NOMO-1 treated with dmso at 0.1 percent for 144 hours (cell line): ENCODE measurements around the gene USH2A.

Source experiments
- DNase-seq: peaks from one replicate; lab custom pipeline; 2025; ENCODE audit not compliant: unreplicated experiment; lab: John Stamatoyannopoulos, UW

Gene USH2A

DNA sequence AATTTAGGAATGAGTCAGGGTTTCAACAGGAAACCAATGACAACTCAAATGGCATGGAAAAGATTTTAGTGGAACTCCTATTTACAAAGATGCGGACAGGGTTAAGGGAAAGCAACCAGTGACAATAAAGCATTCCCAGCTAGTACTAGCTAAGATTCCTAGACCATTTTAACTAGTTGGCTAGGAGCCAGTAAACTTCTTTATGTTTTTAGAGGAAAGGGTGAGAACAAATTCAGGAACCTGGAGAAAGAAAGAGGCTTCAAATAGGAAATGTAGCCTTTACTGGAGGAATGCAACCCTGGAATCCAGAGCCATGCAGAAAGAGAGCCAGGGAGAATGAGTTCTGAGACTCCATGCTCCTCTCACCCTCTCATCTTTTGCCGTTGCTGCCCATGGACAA lies 439.6 kb downstream of the USH2A start:
- no peak for DNase-seq

DNA sequence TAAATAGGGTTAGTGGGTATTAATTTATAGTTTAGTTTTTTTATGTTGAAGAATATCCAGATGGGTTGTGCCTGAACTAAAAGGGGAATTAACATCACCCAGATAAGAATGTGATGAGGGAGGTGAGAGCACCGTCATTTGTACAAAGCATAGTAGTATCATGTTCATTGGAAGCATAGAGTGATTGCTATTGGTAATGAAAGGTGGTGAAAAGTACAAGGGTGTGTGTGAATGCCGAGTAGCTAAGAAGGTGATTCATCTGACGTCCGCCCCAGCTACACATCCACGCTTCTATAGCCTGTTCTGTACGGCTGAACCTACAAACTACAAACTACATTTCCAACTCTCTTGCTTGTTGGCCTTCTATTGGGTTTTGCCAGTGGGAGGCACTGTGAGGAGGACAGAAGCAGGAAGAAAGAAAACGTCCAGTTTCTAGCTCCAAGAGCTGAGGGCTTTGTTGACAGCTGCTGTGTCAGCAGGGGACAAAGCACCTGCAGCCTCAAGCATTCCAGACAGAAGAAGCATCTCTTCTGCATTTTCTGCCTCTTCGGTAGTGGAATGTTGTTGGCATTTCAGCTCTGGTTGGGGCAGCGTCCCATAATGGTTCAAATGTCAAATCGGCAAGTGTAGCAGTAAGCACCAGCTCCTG lies 451.3 kb downstream of the USH2A start:
- no peak for DNase-seq

DNA sequence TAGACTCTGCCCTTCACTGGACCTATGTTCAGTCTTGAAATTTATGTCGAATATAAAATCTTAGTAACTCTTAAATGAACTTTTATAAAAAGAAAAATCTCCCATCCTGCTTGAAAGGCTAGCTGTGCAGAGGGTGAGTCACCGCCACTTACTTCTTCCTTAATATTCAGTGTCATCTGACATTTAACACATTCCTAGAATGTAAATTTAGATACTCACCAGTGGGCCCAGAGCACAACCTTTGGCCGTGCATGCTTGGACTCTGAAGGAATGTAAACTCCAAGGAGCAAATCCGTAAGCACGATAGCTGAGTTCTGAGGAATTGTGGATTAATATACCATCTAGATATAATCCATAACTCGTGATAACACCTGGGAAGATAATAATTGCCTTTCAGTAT lies 452.8 kb downstream of the USH2A start:
- no peak for DNase-seq

DNA sequence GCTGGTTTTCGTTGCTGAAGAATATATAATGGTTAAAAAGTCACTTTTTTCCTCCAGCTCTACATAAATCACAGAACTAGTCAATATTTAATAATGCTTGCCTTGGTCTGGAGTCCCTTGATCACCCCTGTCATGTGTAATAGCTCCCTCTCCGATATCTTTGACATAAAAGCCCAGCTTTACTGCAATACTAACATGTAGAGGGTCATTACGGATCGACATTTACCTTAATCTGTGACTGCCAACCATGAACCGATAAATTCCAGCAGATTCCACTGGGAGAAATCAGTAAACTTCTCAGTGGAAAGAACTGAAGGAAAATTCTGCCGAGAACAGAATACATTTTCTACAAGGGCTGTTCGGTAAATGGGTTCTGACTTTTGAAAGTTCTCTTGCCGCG lies 459.6 kb downstream of the USH2A start:
- DNase-seq, result no peak

DNA sequence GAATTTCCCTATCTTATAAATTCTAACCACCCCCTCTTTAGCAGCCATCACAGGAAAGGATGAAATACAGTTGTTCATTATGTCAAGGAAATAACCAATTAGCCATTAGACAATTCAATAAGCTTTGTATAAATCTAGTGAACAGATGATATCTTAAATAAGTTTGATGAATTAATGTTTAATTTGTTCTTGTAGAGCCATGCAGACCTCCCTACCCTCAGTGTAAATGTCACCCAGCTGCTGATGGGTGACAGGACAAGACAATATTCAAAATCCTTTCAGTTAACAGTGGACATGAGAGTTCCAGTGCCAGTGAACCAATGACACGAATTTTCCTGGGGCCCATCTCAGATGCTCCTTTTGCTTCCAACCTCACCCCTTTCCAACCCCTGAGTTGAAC lies 460.2 kb downstream of the USH2A start:
- DNase-seq, result no peak

DNA sequence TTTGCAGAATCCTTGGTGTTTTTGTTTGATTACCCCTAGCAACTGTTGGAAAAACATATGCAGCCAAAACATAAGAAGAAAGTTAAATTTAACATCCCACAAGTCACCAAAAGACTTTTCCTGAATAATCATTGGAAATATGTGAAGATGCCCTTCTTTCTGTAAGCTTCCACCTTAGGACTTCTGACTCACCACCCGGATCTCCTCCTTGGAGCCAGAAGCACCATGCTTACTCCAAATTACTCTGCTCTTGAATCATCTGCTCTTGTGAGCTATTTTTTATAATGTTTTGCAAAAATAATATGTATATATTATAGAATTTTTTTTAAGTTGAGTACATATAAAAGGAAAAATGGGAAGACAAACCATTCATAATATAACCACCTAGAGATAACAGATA lies 464.4 kb downstream of the USH2A start:
- DNase-seq, result no peak

DNA sequence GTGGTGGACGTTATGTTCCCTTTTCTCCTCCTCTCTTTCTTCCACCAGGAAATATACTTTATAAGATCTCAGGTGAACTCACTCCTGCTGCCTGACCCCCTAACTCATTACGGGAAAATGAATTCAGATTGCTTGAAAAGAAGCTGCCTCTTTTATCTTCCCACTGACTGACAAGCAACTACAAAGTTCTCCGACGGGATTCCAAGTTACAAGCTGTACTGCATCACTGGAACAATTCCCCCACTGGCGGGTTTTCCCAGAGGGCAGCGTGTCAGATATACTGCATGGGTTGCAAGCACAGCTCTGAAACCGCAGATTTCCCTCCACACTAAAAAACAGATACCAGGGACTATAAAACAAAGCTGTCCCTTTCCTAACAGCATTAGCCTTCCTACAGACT lies 465.6 kb downstream of the USH2A start:
- no peak for DNase-seq

DNA sequence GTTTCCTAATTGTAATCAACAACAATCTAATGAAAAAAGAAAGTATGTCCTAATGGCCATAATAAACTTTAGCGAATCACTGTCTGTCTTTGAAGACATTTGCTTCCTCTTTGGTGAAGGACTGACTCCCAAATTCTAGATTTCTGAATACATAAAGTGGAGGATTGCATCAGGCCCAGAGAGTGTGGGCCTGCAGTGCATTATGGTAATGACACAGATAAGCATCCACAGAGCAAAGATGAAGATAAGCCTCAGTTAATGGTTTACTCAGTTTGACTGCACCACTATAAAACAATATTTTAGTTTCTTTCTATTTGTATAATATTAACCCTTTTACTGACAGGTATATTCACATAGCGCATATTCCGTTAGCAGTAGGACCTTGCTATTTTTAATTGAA lies 490.7 kb downstream of the USH2A start:
- no peak for DNase-seq

DNA sequence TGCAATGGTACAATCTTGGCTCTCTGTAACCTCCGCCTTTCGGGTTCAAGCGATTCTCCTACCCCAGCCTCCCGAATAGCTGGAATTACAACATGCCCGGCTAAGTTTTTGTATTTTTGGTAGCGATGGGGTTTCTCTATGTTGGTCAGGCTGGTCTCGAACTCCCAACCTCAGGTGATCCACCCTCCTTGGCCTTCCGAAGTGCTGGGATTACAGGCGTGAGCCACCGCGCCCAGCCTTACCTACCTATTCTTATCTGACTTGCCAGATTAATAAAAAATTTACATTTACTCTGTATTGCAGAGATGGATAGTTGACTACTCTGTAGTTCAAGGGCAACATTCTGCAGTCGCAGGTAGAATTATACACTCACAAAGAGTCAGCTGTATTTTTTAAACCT lies 496.6 kb downstream of the USH2A start:
- DNase-seq, result no peak

DNA sequence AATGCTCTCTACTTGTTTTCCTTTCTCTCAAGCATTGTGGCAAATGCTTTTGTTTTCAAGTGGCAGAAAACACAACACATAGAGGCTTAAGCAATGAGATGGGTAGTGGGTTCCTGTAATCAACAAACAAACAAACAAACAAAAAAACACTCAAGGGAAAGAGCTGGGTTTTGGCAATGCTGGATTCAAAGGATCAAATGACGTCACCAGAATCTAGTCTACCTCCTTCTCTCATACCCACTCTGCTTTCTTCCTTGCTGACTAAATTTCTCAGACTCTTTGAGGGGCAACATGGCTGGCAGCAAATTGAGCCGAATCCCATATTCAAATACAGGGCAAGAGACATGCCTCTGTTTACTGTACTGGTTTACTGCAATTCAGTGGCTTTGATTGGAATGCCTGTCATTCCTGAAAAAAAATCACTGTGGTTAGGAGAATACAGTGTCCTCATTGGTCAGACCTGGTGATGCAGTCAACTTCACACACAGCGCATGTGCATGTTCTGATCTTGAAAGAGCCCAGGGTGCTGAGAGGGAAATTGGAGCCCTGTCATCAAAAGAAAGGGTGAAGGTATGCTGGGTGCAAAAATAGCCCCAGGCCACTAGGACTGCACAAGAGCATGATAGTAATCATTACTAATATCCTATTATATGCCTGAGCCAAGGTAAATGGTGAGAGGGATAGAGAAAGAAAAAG lies 500.0 kb downstream of the USH2A start:
- DNase-seq, result no peak

DNA sequence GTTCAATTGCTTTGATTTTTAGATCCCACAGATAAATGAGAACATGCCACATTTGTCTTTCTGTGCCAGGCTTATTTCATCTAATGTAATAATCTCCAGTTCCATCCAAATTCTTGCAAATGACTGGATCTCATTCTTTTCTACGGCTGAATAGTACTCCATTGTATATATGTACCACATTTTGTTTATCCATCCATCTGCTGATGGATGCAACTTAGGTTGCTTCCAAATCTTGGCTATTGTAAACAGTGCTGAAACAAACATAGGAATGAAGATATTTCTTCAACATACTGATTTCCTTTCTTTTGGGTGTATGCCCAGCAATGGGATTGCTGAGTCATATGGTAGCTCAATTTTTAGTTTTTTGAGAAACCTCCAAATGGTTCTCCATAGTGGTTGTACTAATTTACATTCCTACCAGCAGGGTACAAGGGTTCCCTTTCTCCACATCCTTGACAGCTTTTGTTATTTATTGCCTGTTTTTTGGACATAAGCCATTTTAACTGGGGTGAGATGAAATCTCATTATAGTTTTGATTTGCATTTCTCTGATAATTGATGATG lies 511.8 kb downstream of the USH2A start:
- DNase-seq, result no peak

DNA sequence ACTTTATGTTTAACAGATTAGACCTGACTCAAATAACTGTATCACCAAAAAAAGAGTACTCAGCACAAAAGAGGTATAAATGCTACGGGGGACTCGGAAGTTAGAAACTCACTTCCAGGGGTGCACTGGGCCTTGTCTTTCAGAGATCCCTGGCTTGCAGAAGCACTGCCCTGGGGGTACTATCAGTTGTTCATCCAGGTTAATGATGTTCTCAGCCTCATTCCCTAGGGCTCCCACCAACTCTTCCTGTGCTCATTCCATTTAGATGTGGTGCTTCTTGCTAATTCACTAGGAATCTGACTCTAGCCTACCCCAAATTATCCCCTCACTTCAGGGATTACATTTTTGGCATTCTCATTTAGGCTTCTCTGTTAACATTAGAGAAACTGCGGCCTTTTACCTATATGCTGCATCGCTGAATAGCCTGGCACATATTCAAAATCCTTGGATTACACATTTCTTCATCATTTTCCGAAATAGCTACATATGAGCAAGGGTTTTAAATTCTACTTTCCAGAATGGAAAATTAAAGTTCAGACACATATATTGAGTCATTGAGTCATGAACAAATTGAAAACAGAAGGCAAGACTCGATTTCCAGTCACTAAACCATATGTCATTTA lies 517.6 kb downstream of the USH2A start:
- no peak for DNase-seq

DNA sequence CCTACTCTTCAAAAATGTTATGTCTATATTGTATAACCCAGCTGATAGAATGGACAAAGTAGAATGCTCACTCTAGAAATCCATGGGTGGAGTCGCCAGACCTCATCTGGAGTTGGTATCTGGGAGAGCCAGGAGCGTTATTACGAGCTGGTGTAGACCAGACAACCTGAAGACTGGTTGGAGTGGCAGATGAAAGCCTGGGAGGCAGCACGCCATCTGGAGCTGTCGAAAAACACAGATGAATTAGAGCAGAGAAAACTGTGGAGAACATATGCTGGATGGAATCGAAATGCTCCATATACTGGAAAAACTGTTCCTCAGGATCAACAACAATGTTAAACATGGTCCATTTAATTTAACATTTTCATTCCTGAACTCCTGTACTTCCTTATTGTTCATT lies 522.6 kb downstream of the USH2A start:
- no peak for DNase-seq

DNA sequence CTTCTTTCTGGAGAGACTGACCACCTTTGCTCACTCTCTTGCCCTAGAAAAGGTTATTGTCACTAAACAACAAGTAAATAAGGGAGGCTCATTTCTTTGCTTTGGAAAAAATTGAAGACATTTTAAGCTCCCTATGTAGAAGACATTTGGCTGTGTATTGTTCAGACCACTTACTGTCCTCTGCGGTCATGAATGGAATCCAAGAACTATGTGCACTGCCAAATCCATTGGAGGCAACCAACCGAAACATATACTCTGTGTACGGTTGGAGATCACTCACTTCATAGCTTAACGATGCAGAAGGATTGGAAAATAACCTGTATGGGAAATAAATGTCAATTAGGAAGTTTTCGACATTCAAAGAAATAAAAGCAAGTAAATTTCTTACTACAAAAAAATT lies 523.3 kb downstream of the USH2A start:
- DNase-seq, result no peak

DNA sequence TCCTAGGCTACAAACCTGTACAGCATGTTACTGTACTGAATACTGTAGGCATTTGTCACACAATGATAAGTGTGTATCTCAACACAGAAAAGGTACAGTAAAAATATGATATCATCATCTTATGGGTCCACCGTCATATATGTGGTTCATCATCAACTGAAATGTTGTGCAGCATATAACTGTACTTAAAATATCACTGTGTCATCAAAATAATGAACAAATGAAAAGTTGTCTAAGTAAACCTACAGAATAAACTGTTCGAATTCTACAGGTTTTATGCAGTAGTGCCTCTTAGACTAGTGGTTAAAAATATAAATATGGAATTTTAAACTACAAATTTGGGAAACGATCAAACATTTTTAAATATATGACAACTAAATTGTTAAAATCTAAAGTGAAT lies 527.4 kb downstream of the USH2A start:
- DNase-seq, result no peak

DNA sequence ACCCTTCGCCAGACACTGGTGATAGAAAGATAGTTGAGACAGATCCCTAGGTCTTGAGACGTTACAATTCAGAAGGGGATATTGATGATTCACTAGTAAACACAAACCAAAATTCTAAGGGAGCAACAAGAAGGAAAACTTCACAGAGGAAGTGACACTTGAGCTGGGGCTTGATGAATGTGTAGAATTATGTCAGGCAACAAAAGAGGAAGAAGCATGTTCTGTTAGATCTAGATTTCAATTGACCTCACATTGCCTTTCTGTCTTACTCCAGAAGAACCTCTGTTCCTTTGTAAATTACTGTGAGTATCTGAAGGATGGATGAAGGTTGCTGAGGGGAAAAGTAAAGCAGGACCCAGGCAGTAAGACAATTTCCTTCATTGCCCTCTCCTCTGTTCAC lies 528.0 kb downstream of the USH2A start:
- DNase-seq, result no peak

DNA sequence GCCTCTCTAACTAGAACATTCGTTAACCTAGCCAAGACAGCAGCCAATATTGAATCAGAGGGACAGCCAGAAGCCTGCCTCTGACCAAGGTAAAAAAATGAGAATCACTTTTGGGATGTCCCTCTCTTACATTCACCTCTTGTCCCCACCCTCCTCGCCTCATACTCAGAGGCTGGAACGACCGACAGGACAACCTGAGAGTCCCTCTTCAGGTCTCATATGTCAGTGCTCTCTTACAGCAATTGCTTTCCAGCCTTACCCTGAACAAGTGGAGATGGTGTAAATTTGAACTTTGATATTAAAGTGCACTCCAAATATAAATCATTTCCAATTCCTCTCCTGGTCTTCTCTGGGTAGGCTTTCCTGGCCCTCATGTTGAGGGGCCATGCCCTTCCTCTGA lies 528.6 kb downstream of the USH2A start:
- DNase-seq, result no peak

DNA sequence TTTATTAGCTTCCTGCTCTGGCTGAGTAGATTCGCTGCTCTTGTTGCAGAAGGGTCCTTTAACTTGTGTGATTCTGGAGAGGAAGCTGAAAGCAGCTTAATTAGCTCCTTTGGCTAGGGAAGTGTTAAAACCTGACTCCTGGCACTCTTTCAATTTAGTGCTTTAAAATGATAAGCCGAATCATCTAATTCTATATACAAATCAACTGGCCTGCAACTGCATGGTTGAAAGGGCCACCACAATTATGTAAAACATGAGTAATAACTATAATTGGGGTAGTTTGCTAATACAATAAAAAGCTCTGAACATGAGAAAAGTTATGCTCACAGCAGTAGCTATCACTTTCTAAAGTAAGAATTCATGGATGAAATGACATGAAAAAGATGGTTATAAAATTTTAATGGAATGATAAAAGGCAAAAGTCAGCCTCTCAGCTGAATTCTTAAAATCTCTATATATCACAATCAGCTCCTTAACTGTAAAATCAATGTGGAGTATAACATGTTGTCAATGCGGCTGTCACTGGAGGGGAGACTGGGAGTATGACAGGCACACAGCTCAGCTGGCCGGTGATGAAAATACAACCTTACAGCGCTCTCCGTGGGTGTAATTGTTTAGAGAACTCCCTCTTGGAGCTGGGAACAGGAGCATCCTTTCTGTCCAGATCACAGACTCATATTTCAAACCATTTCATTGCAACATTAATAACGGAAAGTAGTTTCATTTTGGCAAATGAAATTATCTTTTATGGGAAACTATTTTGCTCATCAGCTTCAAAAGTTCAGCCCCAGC lies 531.8 kb downstream of the USH2A start:
- no peak for DNase-seq

DNA sequence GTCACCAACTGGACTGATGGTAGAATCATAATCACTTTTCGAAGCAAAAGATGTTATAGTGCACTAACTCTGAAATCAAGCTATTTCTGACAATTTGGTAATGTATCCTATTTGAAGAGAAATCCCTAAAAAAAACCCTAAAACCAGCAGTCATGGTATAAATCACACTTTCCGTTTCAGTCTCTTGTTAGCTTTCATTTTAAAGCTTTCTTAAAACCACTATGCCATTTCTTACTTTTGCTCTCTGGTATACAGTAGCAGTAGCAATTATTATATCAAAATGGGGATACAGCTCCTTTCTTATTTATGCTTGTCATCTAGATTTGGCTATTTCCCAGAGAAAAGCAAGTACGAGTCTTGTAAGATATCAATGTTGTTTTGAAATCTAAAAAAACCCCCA lies 532.8 kb downstream of the USH2A start:
- DNase-seq, result no peak

DNA sequence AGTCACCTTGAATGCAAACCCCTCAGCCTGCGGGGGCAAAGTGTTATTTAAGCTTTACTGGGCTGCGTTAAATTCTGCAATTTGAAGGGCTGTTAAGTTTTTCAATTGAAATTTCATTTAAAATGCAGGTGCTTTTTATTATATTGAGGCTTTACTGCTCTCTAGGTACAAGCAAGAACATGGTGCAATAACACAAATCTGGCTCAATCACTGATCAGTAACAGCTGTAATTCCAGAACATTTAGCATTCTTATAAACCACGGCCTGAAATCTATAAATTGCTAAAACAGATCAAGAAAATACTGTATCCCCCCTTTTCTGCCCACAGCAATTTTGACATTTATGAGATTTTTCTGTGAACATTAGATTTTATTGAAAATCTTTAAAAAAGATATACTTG lies 533.4 kb downstream of the USH2A start:
- DNase-seq, result no peak

DNA sequence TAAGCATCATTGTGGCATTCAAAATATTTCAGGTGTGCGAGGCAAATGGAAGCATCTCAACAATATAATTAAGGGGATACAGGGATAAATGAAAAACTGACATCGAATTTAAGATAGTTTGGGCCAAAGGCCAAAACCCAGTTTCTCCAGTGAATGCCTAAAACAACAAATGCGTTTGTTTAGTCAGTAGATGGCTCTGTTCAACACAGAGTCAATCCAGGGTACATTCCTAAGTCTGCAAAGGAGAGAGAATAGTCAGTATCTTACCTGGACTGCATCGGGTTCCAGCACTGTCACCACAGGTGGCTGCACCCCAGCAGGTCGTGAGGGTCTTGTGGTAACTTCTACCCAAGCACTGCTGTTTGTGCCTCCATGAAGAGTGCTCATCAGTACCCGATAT lies 535.1 kb downstream of the USH2A start:
- no peak for DNase-seq

DNA sequence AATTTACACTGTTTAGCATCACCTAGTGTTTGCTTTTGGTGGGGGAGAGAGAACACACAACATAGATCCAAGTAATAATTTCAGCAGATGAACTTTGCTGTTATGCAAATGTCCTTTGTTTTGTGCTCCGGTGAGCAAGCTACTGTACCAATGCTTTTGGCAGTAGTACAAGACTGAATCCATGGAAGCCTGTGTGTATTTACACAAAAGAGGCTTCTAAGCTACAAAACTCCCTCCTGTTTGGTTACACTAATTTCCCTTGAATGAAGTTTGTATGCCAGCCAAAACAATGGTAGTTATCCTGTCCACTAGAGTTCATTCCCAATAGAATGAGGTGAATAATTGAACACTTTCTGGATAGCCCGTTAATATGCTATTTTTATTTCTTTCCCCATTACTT lies 535.6 kb downstream of the USH2A start:
- no peak for DNase-seq
